ENCODE results near the gene RFX3.

The RFX3 gene

GRCh38 chr9:3292311-3292710 is 233.5 kb downstream of the RFX3 start:
- no peak for TF ChIP-seq EZH2 (IDR thresholded peaks at IDR 0.05; ENCODE audit: borderline replicate concordance, low read length)
- Histone ChIP-seq H3K27me3 (ENCODE audit: insufficient read depth, low read length) (no peaks in the 10 kb centered on the region), H3K4me3 (ENCODE audit: low read depth, low read length, poor library complexity, severe bottlenecking) (no peak overlapping the region)

GRCh38 chr9:3290231-3290840 is 235.5 kb downstream of the RFX3 start:
- H2AFZ ChIP-seq (ENCODE audit: low read length) = no peak overlapping the region
- H3K27ac ChIP-seq (ENCODE audit: low read depth, low read length, poor library complexity, severe bottlenecking) = no peak overlapping the region
- H3K9me3 ChIP-seq (ENCODE audit: low read length) = peaks cover 12% of the 10 kb centered on the region
- no peaks in the 10 kb centered on the region for H3K4me1 ChIP-seq (ENCODE audit: insufficient read depth, low read length, severe bottlenecking)
- no peak overlapping the region for H3K9ac ChIP-seq (ENCODE audit: low read length)
- no peaks in the 10 kb centered on the region for H4K20me1 ChIP-seq (ENCODE audit: insufficient read depth, low read length)
- H3F3A ChIP-seq (ENCODE audit: insufficient read depth, low read length) = no peaks in the 10 kb centered on the region
- H3K4me2 ChIP-seq (ENCODE audit: low read length) = no peak overlapping the region
- TF ChIP-seq EZH2 (IDR thresholded peaks at IDR 0.05; ENCODE audit: borderline replicate concordance, low read length) = no peak
- TF ChIP-seq CTCF (IDR thresholded peaks at IDR 0.05; ENCODE audit: low read length) = no peak
- H3K9me2 ChIP-seq (ENCODE audit: low read depth, low read length) = no peaks in the 10 kb centered on the region
- H3K36me3 ChIP-seq (ENCODE audit: insufficient read depth, low read length) = peaks cover 46% of the 10 kb centered on the region
- H3K27me3 ChIP-seq (ENCODE audit: insufficient read depth, low read length) = no peaks in the 10 kb centered on the region
- no peaks in the 10 kb centered on the region for H3K79me2 ChIP-seq (ENCODE audit: insufficient read depth, low read length)
- no peak overlapping the region for H3K4me3 ChIP-seq (ENCODE audit: low read depth, low read length, poor library complexity, severe bottlenecking)

More at GRCh38 chr9:3292311-3292710, 233.5 kb downstream of the RFX3 start:
- Histone ChIP-seq H2AFZ (ENCODE audit: low read length) (no peak overlapping the region), H3K27ac (ENCODE audit: low read depth, low read length, poor library complexity, severe bottlenecking) (no peak overlapping the region), H3K9me3 (ENCODE audit: low read length) (peaks cover 12% of the 10 kb centered on the region), H3K36me3 (ENCODE audit: insufficient read depth, low read length) (peaks cover 40% of the 10 kb centered on the region), H3K4me2 (ENCODE audit: low read length) (no peak overlapping the region), H3K79me2 (ENCODE audit: insufficient read depth, low read length) (no peaks in the 10 kb centered on the region), H3F3A (ENCODE audit: insufficient read depth, low read length) (no peaks in the 10 kb centered on the region), H3K4me1 (ENCODE audit: insufficient read depth, low read length, severe bottlenecking) (no peaks in the 10 kb centered on the region), H4K20me1 (ENCODE audit: insufficient read depth, low read length) (no peaks in the 10 kb centered on the region), H3K9me2 (ENCODE audit: low read depth, low read length) (no peaks in the 10 kb centered on the region), H3K9ac (ENCODE audit: low read length) (no peak overlapping the region)

GRCh38 chr9:3288686-3289085 is 237.1 kb downstream of the RFX3 start:
- Histone ChIP-seq H3K9me3 (ENCODE audit: low read length) (peaks cover 12% of the 10 kb centered on the region), H3K4me3 (ENCODE audit: low read depth, low read length, poor library complexity, severe bottlenecking) (no peak overlapping the region), H3K9ac (ENCODE audit: low read length) (no peak overlapping the region), H3K27ac (ENCODE audit: low read depth, low read length, poor library complexity, severe bottlenecking) (no peak overlapping the region), H3K9me2 (ENCODE audit: low read depth, low read length) (no peaks in the 10 kb centered on the region), H3K27me3 (ENCODE audit: insufficient read depth, low read length) (no peaks in the 10 kb centered on the region), H3F3A (ENCODE audit: insufficient read depth, low read length) (no peaks in the 10 kb centered on the region), H3K4me1 (ENCODE audit: insufficient read depth, low read length, severe bottlenecking) (no peaks in the 10 kb centered on the region), H4K20me1 (ENCODE audit: insufficient read depth, low read length) (no peaks in the 10 kb centered on the region), H3K36me3 (ENCODE audit: insufficient read depth, low read length) (peaks cover 46% of the 10 kb centered on the region), H3K4me2 (ENCODE audit: low read length) (no peak overlapping the region), H2AFZ (ENCODE audit: low read length) (no peak overlapping the region), H3K79me2 (ENCODE audit: insufficient read depth, low read length) (no peaks in the 10 kb centered on the region)
- no peak for TF ChIP-seq CTCF (IDR thresholded peaks at IDR 0.05; ENCODE audit: low read length)
- no peak for TF ChIP-seq EZH2 (IDR thresholded peaks at IDR 0.05; ENCODE audit: borderline replicate concordance, low read length)

Measured in OCI-LY1 (cell line).